H1 (cell line): ENCODE results near the gene SAE1. TPM values are rescaled to one million over a fixed set of nuclear protein-coding genes. Genes with fewer than 3 reads are reported as not detected.

Experiments used
- GABPA ChIP-seq: IDR thresholded peaks from 2 replicates; pipeline ENCODE4 v1.6.1; 2011; ENCODE audit warnings: mild to moderate bottlenecking, low read length, moderate library complexity, borderline replicate concordance; ENCODE audit not compliant: insufficient read depth
- GTF2F1 ChIP-seq: IDR thresholded peaks from 2 replicates; pipeline ENCODE4 v1.6.1; 2012; ENCODE audit warnings: low read depth, low read length, improper control_type of control experiment, borderline replicate concordance
- MAFK ChIP-seq: IDR thresholded peaks from 2 replicates; pipeline ENCODE4 v1.6.1; 2012; ENCODE audit warnings: low read depth, mild to moderate bottlenecking, improper control_type of control experiment, low read length
- POLR2A ChIP-seq, 2 experiments: IDR thresholded peaks; 1 replicate in 1 of 2; 2 replicates in 1 of 2; pipeline ENCODE4 v1.6.1; 2011; ENCODE audit warnings: low read depth in 2 of 2, low read length in 2 of 2, mild to moderate bottlenecking in 2 of 2; ENCODE audit errors: control extremely low read depth in 1 of 2
- POU5F1 ChIP-seq: IDR thresholded peaks from 2 replicates; pipeline ENCODE4 v1.6.1; 2011; ENCODE audit warnings: low read depth, mild to moderate bottlenecking, low read length, moderate library complexity
- SAP30 ChIP-seq: fragments of 300-600 bp; sonication (generic); IDR thresholded peaks from 2 replicates; pipeline ENCODE4 v1.7.1; 2012; ENCODE audit warnings: low read length, moderate library complexity, mild to moderate bottlenecking, inconsistent platforms; ENCODE audit not compliant: insufficient read depth, insufficient replicate concordance
- TAF7 ChIP-seq: optimal IDR thresholded peaks from 2 replicates; pipeline ENCODE3; 2011; ENCODE audit warnings: low read depth, mild to moderate bottlenecking, inconsistent platforms, low read length, moderate library complexity, borderline replicate concordance
- TEAD4 ChIP-seq: IDR thresholded peaks from 2 replicates; pipeline ENCODE4 v1.6.1; 2012; ENCODE audit warnings: low read depth, low read length, inconsistent platforms, mixed read lengths
- polyA plus RNA-seq, 7 experiments: library from polyadenylated mRNA; depleted of rRNA in 3 of 7; stranded (reverse) in 5 of 7; unstranded in 2 of 7; fragments of >200 nt in 5 of 7; fragments of 200-250 nt in 2 of 7; gene quantifications; 1 replicate in 5 of 7; 2 replicates in 1 of 7; 4 replicates in 1 of 7; pipeline versions ENCODE4 v1.2.1 to v1.2.3, GENCODE V29; 2011 to 2013; ENCODE audit warnings: missing spikeins in 2 of 7, mixed read lengths in 2 of 7
- total RNA-seq: library from RNA; stranded (reverse); fragmentation: NEBNext Ultra II Directional; extraction: Animal tissue kit (Norgen Biotek cat#: 25700); gene quantifications from 2 replicates; pipeline ENCODE4 v1.2.1, GENCODE V29; 2021
- TF ChIP-seq, protein P1 (sequence below): fragments of 300-600 bp; sonication (generic); IDR thresholded peaks from 2 replicates; pipeline ENCODE4 v1.7.1; 2012; ENCODE audit warnings: low read length, moderate library complexity, mild to moderate bottlenecking, inconsistent platforms; ENCODE audit not compliant: insufficient replicate concordance

Gene SAE1
- total and polyA plus RNA-seq, 2 of the 8 experiments (the other 6 are each of a cell fraction or from before 2014, with no cell fraction given), result 213 to 268 TPM

DNA sequence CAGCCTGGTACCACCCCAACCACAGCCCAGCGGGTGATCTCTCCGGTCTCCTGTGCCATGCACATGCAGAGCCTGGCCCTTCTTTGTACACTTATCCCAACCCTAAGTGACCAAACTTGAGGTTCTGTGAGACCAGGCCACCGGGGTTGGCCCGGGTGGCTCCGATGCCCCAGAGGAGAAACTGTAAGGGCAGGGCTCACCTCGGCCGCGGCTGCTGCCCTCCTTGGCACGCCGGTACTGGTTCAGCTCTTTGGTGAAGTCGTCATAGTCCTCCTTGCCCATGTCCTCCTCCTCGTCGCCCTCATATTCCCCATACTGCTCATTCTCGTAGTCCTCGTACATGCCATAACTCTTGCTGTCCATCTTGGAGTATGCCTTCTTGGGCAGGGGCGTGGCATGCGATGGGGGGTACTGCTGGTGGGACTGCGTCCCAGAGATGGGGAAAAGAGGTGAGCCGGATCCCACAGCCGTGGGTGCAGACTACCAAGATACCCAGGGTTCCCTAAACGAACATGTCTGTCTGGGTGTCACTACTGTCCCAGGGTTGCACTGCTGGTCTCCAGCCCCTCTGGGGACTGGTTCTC is 40.8 kb upstream of the SAE1 start (continued):
- TF ChIP-seq, protein P1, sequence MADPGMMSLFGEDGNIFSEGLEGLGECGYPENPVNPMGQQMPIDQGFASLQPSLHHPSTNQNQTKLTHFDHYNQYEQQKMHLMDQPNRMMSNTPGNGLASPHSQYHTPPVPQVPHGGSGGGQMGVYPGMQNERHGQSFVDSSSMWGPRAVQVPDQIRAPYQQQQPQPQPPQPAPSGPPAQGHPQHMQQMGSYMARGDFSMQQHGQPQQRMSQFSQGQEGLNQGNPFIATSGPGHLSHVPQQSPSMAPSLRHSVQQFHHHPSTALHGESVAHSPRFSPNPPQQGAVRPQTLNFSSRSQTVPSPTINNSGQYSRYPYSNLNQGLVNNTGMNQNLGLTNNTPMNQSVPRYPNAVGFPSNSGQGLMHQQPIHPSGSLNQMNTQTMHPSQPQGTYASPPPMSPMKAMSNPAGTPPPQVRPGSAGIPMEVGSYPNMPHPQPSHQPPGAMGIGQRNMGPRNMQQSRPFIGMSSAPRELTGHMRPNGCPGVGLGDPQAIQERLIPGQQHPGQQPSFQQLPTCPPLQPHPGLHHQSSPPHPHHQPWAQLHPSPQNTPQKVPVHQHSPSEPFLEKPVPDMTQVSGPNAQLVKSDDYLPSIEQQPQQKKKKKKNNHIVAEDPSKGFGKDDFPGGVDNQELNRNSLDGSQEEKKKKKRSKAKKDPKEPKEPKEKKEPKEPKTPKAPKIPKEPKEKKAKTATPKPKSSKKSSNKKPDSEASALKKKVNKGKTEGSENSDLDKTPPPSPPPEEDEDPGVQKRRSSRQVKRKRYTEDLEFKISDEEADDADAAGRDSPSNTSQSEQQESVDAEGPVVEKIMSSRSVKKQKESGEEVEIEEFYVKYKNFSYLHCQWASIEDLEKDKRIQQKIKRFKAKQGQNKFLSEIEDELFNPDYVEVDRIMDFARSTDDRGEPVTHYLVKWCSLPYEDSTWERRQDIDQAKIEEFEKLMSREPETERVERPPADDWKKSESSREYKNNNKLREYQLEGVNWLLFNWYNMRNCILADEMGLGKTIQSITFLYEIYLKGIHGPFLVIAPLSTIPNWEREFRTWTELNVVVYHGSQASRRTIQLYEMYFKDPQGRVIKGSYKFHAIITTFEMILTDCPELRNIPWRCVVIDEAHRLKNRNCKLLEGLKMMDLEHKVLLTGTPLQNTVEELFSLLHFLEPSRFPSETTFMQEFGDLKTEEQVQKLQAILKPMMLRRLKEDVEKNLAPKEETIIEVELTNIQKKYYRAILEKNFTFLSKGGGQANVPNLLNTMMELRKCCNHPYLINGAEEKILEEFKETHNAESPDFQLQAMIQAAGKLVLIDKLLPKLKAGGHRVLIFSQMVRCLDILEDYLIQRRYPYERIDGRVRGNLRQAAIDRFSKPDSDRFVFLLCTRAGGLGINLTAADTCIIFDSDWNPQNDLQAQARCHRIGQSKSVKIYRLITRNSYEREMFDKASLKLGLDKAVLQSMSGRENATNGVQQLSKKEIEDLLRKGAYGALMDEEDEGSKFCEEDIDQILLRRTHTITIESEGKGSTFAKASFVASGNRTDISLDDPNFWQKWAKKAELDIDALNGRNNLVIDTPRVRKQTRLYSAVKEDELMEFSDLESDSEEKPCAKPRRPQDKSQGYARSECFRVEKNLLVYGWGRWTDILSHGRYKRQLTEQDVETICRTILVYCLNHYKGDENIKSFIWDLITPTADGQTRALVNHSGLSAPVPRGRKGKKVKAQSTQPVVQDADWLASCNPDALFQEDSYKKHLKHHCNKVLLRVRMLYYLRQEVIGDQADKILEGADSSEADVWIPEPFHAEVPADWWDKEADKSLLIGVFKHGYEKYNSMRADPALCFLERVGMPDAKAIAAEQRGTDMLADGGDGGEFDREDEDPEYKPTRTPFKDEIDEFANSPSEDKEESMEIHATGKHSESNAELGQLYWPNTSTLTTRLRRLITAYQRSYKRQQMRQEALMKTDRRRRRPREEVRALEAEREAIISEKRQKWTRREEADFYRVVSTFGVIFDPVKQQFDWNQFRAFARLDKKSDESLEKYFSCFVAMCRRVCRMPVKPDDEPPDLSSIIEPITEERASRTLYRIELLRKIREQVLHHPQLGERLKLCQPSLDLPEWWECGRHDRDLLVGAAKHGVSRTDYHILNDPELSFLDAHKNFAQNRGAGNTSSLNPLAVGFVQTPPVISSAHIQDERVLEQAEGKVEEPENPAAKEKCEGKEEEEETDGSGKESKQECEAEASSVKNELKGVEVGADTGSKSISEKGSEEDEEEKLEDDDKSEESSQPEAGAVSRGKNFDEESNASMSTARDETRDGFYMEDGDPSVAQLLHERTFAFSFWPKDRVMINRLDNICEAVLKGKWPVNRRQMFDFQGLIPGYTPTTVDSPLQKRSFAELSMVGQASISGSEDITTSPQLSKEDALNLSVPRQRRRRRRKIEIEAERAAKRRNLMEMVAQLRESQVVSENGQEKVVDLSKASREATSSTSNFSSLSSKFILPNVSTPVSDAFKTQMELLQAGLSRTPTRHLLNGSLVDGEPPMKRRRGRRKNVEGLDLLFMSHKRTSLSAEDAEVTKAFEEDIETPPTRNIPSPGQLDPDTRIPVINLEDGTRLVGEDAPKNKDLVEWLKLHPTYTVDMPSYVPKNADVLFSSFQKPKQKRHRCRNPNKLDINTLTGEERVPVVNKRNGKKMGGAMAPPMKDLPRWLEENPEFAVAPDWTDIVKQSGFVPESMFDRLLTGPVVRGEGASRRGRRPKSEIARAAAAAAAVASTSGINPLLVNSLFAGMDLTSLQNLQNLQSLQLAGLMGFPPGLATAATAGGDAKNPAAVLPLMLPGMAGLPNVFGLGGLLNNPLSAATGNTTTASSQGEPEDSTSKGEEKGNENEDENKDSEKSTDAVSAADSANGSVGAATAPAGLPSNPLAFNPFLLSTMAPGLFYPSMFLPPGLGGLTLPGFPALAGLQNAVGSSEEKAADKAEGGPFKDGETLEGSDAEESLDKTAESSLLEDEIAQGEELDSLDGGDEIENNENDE, result no peak
- no peak for TF ChIP-seq TAF7
- no peak for TF ChIP-seq TEAD4
- TF ChIP-seq SAP30, result no peak
- no peak for TF ChIP-seq GTF2F1
- no peak for TF ChIP-seq GABPA
- TF ChIP-seq MAFK, result no peak
- TF ChIP-seq POU5F1, result no peak
- no peak for TF ChIP-seq POLR2A (IDR thresholded peaks at IDR 0.05; ENCODE audit: control extremely low read depth in 1 of 2, low read depth in 2 of 2, low read length in 2 of 2)
